GM19455 (cell line): ENCODE measurements around the gene ABHD1.
"Not testable (repeated sequence)": the region's sequence is repeated elsewhere in the genome, so short reads cannot be mapped to it uniquely, and the experiment has no call there.

Experiments used
- ATAC-seq: cut with Tn5 transposase; IDR thresholded peaks from one replicate; pipeline ENCODE4 v1.9.1; 2021; ENCODE audit not compliant: unreplicated experiment

ABHD1 gene

GRCh38 chr2:27109083-27109482 lies 14.5 kb upstream of the ABHD1 start:
- no peak for ATAC-seq

GRCh38 chr2:27110603-27111352 lies 12.8 kb upstream of the ABHD1 start:
- ATAC-seq = not testable (repeated sequence)

DNA sequence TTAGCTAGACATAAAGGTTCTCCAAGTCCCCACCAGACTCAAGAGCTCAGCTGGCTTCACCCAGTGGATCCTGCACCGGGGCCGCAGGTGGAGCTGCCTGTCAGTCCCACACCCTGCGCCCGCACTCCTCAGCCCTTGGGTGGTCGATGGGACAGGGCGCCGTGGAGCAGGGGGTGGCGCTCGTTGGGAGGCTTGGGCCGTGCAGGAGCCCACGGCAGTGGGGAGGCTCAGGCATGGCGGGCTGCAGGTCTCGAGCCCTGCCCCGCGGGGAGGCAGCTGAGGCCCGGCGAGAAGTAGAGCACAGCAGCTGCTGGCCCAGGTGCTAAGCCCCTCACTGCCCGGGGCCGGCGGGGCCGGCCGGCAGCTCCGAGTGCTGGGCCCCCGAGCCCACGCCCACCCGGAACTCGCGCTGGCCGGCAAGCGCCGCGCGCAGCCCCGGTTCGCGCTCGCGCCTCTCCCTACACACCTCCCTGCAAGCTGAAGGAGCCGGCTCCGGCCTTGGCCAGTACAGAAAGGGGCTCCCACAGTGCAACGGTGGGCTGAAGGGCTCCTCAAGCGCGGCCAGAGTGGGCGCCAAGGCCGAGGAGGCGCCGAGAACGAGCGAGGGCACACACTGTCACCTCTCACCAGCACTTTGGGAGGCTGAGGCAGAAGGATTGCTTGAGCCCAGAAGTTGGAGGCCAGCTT lies 12.1 kb upstream of the ABHD1 start:
- ATAC-seq = not testable (repeated sequence)

- no peak for ATAC-seq
Observed at GRCh38 chr2:27115519-27115918, 8.1 kb upstream of the ABHD1 start.

DNA sequence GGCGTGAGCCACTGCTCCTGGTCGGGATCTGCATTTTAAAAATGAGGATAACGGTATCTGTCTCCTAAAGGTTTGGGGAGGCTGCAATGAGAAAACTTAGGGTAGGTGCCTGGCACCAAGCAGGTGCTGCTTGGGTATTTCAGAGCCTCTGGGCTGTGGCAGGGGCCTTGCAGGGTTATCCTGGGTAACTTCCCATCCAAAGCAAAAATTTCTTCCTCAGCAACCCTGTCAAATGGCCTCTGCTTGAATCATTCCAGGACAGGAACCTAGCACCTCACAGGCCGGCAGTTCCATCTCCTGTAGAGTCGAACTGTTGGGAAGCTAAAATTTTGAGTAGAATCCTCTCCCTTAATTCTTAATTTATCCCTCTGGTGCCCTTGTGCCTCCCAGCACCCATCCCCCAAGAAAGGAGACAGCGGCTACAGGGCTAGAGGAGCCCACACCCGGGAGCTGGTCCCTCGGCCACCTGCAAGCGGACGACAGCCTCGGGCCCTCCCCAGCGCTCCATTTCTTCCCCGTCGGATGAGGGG lies 5.6 kb upstream of the ABHD1 start:
- no peak for ATAC-seq

DNA sequence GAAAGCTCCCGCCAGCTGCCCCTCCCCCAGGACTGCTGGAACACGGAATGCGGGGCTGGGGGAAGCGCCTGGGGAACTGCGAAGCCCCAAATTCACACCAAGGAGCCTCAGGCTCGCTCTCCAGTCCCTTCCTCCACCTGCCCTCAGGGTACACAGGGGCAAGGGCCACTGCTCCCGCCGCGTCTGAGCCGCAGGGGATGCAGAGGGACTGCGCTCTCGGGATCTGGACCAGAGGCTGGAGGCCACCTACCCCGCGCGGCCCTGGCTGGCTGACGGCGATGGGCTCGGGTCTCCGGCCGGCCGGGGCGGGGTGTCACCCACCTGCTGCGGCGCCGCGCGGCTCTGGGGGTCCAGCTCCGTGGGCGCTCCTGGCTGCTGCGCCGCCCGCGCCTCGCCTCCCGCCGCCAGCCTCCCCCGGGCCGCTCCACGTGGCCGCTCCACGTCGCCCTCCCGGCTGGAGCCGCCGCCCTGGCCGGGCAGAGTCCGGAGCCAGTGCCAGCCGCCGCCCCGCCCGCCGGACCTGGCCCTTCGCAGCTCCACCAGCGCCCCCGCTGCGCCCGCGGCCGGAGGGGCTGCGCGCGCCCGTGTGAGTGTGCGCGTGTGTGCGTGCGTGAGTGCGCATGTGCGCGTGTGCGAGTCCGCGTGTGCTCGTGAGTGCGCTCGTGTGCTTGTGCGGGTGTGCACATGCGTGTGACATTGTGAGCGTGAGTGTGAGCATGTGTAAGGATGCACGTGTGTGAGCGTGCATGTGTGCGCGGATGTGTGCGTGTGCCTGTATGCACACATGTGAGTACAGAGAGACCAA lies 4.9 kb upstream of the ABHD1 start, which contains the start of gene CGREF1:
TSS of gene CGREF1 (minus strand) at position 604 of the 805 bp plus-strand sequence. CDS start 14,762 bp downstream, outside the sequence.
- no peak for ATAC-seq

- ATAC-seq = not testable (repeated sequence)
Observed at GRCh38 chr2:27119330-27119670, 4.3 kb upstream of the ABHD1 start.

DNA sequence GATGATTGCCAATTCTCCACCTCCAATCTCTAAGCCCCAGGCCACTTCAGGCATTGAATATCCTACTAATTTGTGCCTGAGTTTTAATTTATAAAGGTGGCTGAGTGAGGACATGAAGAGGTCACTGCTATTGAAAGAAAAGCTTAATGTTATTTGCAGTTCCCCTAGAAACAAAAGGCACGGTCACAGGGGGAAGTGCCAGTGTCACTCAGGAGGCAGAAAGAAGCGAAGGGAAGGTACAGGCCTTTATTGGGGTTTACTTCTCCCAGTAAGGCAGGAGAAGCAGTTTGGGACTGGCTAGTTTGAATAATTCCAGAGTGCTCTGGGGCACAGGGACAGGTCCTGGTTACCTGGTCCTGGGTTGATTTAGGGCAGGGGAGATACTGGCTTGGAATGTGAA lies 1.7 kb upstream of the ABHD1 start:
- ATAC-seq = no peak

DNA sequence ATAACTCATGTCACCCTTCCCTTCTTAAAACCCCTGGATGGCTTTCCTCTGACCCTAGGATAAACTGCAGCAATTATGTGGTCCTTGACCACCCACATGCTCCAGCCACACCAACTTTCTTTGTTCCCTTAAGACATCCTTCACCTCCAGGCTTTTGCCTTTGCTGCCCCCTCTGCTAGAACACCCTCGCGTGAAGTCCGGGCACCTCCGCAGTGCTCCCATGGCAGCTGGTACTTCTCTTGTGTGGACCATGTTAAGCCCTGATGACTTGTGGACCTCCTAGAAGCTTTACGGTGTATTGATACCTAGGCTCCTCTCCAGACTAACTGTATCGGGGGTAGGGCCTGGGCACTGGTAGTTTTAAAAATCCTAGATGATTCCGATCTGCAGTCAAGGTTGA lies 824 bp upstream of the ABHD1 start:
- no peak for ATAC-seq

GRCh38 chr2:27125104-27125503 lies 1.5 kb downstream of the ABHD1 start:
- no peak for ATAC-seq

DNA sequence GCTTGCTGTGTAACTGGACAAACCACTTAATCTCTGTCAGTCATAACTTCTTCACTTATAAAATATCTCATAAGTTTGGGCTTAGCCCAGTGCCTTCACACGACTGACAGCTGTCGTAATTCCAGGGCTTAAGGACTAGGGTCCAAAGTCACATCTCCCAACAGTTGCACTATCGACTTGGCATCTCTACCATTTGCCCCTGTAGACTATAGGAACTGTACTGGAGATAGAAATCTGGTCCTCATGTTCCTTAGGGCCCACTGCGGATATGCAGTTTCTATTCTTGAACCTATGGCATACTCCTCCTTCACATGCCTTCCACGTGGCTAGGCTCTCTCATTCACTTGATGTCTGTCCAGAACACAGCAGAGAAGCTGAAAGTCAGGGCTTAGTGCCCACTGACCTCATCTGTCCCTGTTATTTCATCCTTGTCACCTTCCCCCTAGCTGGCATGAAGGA lies 2.7 kb downstream of the ABHD1 start:
- no peak for ATAC-seq

DNA sequence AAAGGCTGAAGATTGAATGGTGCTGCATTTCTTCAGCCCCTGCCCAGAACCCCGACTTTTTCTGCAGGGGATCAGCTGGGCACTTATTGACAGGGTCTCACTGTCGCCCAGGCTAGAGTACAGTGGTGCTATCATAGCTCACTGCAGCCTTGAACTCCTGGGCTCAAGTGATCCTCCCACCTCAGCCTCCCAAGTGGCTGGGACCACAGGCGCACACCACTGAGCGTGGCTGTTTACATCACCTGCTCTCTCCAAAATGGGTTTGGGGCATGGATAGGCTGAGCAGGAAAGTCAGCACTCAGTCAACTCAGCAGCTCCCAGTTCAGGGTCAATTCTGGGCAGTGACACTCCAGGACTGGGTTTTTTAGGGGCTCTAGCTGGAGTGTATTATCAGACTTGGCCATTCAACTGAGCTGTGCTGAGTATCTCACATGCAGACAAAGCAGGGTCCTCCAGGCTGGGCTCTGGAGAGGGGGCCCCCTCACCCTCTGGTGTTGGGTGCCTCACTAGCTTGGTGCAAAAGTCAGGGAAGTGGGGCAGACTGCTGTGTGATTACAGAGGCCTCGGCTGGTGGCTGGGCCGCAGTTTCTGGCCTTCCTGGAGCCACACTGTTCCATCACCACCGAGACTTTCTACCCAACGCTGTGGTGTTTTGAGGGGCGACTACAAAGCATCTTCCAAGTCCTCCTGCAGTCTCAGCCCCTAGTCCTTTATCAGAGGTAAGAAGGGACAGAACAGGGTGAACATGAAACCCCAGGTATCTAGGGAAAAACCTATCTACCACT lies 4.5 kb downstream of the ABHD1 start:
- no peak for ATAC-seq

DNA sequence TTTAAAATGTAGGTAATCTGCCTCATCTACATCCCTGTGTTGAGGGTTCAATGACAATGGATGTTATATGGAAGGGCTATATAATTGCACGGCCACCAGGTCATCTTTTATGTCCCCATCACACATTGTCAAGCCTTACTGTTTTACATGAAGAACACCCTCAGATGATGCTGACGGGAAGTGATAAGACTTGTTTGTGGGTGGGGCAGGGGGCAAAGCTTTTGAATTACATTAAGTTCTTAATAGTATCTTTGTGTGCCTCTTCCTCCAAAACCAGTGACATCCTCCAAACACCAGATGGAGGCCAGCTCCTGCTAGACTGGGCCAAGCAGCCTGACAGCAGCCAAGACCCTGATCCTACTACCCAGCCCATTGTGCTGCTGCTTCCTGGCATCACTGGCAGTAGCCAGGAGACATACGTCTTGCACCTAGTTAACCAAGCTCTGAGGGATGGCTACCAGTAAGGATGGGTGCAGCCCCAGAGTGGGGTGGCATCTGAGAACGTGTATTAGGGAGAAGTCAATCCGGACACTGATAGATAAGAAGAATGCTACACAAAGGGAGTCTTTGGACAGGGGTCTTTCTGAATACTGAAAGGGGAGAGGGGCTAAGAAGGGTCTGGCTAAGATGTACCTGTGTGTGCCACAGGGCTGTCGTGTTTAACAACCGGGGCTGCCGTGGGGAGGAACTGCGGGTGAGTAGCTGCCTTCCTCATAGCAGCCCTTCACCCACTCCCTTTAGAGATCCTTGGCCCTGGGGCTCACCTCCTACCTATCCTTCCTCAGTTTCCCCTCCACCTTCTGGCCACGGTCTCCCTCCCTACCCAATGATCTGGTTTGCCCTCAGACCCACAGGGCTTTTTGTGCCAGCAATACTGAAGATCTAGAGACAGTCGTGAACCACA lies 5.3 kb downstream of the ABHD1 start:
- ATAC-seq = no peak

DNA sequence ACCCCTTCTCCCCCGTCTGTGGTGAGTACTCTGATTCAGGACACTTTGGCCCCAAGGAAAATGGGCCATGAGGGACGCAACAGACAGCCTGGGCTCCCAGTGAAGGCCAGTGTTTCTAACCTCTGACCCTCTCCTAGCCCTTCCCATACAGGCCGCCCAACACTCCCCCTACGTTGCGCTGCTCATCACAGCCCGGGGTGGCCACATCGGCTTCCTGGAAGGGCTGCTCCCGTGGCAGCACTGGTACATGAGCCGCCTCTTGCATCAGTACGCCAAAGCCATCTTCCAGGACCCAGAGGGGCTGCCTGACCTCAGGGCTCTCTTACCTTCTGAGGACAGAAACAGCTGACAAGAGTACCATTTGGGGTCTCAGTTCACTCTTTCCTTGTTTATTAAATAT lies 6.8 kb downstream of the ABHD1 start:
- no peak for ATAC-seq

DNA sequence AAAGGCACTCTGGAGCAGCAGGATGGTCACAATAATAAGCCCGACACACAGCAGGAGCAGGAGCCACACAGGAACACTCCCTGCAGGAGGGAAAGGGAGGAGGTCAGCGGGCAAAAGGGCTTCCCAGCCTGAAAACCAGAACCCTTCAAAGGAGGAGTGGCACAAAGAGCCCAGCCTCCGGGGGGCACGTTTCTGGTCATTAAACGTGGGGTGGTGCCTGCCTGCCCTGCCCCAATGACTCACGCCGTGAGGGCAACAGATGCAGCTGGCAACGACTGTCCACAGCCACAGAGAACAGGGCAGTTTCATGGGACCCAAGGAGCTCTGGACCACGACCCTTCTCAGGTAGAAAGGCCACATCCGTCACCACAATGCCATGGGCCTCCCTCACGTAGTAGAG lies 7.8 kb downstream of the ABHD1 start:
- no peak for ATAC-seq

- ATAC-seq = no peak
Observed at GRCh38 chr2:27133195-27133875, 9.7 kb downstream of the ABHD1 start.

- peak; percentile 82 for ATAC-seq
Observed at GRCh38 chr2:27133905-27134780, 10.5 kb downstream of the ABHD1 start, which contains the start of gene PREB. PREB (minus strand) TSS chr2:27134636; CDS start chr2:27134421, 215 bp downstream.
